ENCODE results near the gene SRSF6.
A peak's percentile ranks its signal among the peaks of the same experiment; 100 is the strongest.
"Not testable (repeated sequence)": the region's sequence is repeated elsewhere in the genome, so short reads cannot be mapped to it uniquely, and the experiment has no call there.

Gene SRSF6

DNA sequence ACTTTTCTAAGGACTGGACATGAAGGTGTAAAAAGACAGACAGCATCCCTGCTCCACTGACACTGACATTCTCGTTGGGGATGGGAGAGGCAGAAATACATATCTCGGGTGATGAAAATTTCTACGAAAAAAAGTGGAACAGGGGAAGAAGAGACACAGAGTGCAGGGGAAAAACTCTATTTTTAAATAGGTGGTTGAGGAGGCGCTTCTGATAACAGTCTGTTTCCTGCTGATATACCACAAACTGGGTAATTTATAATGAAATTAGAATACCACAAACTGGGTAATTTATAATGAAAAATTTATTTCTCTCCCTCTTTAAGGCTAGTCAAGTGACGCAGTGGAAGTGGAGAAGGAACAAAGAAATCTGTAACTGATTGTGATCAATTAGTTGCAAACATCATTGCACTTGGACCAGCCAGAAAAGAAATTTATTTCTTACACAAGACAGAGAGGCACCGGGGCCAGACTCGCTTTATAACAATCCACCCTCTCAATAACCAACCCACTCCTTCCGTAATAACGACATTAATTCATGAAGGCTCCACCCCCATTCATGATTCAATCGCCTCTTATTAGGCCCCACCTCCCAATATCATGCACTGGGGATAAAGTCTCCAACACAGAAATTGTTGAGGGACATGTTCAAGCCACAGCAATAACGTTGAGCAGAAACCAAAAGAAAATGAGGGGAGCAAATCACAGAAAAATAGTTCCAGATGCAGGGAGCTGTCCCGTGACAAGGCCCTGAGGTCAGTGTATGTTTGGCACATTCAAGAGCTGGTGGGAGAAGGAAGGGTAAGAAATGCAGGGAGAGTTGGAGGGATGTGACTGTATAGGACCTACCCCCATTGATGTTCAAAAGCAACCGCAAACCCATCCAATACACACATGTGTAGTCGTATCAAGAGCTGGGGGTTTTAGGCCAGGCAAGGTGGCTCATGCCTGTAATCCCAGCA is 6.6 kb upstream of the SRSF6 start:
- DNase-seq = no peak

DNA sequence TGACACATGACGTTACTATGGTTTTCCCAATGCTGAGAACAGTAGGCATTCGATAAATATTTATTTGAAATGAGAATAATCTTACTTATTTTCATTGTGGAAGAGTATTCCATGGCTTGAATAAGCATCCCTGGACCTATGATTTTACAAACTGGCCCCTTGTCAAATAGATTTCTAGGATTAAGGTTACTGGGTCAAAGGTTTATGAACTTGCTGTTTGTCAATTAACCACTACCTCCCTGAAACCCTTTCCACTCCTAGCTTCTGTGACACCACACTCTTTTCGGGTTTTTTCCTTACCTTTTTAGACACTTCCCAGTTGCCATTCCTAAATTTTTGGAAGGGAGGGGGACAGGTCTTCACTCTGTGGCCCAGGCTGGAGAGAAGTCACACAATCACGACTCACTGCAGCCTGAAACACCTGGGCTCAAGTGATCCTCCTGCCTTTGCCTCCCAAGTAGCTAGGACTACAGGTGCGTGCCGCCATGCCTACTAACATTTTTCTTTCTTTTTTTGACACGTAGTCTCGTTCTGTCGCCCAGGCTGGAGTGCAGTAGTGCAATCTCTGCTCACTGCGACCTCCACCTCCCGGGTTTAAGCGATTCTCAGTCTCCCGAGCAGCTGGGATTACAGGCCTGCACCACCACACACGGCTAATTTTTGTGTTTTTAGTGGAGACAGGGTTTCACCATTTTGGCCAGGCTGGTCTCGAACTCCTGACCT is 5.1 kb upstream of the SRSF6 start:
- DNase-seq = no peak

DNA sequence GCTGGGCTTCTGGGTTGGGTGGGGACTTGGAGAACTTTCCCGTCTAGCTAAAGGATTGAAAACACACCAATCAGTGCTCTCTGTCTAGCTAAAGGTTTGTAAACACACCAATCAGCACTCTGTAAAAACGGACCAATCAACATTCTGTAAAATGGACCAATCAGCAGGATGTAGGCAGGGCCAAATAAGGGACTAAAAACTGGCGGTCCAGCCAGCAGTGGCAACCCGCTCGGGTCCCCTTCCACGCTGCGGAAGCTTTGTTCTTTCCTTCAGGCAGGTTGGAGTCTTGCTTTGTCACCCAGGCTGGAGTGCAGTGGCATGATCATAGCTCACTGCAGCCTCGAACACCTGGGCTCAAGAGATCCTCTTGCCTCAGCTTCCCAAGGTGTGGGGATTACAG is 1.4 kb upstream of the SRSF6 start:
- not testable (repeated sequence) for DNase-seq

DNA sequence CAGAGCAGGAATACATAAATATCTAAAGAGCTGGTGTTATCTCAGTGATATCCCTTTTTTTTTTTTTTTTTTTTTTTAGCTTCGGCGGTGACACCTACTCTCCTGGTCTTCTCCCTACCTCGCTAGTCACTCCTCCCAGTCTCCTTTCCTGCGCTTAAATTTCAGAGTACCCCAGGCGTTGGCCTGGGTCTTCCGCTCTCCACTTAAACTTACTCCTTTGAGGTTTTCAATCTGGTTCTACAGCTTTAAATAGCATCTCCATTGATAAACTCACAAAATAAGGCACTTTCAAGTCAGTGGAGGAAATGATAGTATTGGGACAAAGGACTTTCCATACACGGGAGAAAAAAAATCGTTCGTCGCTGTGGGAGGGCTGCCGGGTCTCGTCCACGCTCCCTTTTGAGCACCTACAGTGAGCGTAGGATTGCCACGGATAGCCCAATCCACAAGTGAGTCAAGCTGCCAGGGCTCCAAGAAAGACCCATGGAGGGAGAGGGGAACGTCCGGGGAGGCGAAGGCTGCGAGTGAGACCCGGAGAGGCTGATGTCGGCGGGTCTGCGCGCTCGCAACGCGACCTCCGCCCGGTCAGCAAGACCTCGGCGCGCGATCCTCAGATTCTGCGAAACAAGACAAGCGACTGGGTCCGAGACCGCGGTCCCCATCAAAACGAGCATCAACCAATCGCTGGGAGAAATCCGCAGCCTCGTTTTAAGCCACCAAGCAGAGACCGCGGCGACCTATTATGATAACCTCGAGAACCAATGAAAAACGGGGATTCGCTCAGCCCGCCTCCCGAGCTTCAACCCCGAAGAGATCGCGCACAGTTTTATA is 672 bp upstream of the SRSF6 start:
- DNase-seq = peak; percentile 89

DNA sequence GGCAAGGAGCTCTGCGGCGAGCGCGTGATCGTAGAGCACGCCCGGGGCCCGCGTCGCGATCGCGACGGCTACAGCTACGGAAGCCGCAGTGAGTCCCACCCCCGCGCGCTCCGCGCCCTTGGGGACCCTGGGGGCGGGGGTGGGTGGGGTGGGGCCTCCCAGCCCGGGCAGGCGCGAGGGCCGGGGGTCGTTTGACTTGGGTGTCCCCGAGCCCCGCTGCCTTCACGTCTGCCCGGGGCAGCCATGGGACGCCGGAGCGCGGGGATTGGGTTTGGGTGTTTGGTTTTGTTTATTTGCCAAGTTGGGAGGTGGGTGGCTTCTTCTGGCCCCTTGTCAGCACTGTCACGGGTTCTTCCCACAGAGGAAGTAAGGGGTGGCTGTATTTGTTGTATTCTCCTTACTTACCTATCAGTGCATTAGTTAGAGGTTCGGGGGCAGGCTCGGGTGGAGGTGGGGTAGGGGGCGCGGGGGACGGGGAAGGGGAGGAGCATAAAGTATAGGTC is 777 bp downstream of the SRSF6 start:
- peak; percentile 40 for DNase-seq

DNA sequence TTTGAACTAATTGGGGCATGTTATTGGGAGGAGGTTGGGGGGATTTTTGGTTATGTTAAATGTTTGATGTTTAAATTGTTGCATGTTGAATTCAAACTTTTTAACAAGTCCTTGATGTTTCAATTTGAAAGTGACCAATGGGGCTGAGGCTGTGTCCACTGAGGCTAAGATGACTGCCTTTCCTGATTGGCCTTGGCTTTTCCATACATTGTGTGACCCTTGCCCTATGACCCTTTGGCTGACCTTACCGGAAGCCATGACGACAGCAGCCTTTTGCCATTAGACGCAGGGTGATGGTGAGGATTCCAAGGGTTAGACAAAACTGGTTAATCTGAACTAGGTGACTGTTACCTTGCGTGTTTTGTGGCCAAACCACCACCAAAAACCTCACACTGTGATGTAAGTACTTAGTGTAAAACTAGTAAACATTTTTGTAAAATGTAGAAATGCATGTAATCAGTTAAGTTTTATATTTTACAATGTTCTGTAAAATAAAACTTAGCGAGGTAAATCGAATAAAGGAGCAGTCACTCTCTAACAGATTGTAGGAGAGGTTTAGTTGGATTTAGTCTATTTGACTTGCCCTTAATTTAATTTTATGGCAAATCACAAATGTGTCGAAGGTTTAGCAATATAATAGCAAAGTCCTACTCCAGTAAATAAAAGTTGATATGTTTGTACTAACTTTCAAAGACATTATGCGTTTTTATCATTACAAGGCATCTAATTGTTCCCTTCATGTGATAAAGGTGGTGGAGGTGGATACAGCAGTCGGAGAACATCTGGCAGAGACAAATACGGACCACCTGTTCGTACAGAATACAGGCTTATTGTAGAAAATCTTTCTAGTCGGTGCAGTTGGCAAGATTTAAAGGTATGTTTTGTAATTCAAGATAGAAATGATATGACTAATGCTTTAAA is 1.6 kb downstream of the SRSF6 start:
- peak; percentile 26 for DNase-seq

DNA sequence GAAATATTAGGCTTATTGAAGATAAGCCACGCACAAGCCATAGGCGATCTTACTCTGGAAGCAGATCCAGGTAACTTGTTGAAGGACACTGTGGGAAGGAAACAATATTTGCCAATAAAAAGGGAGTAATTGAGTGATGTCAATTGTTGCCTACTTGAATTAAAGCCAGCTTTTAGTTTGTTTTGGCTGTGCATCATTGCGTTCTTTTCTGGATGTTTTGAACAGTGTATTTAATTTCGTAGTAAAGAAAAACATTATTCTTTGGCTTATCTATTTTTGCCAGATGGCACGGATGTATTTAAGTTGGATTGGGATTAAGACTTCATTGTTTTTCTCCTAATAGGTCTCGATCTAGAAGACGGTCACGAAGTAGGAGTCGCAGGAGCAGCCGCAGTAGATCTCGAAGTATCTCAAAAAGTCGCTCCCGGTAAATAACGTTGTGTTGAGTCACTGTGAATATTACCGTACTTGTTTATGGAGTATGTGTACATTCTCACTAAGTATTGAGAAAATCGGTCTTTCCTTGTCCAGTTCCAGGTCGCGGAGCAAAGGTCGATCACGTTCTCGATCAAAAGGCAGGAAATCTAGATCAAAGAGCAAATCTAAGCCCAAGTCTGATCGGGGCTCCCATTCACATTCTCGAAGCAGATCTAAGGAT is 2.6 kb downstream of the SRSF6 start:
- DNase-seq = no peak

DNA sequence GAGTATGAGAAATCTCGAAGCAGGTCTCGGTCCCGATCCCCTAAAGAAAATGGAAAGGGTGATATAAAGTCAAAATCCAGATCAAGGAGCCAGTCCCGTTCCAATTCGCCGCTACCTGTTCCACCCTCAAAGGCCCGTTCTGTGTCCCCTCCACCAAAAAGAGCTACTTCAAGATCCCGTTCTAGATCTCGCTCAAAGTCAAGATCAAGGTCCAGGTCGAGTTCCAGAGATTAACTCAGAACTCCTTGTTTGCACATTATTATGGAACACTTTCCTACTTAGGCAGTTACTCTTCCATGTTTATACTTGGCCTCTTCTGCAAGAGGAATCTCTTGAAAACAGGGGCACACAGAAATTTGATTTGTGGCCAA is 3.1 kb downstream of the SRSF6 start:
- no peak for DNase-seq

DNA sequence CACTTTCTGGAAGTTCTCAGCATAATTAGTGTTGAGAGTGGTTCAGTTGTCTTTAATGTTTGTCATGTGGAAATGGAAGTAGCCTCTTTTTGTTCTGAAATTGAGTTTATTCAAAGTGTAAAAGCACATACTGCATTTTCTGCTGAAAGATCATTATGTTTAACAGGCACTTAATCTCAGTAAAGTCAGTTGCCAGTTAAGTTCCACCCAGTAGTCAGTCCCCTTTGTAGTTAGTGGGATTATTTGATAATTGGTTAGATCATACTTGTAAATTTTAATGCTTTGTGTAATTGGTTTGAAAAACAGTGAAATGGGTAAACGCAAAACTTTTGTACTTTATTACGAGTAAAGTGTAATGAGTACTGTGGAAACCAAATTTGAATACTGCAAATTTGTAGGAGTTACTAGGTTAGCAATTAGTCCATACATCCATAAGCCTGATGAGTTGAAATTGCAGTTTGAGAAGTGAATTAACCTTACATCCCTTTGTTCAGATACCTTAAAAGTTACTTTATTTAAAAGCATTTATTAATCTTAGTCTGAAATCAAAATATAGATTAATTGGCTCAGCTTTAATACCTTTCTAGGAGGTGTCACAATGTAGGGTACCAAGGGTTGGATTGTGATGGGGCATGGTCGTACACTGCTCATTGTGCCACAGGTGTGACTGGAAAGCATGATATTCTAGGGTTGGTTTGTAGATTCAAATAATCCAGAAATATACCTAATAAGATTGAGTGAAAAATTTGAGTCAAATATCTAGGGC is 4.4 kb downstream of the SRSF6 start:
- DNase-seq = no peak

DNA sequence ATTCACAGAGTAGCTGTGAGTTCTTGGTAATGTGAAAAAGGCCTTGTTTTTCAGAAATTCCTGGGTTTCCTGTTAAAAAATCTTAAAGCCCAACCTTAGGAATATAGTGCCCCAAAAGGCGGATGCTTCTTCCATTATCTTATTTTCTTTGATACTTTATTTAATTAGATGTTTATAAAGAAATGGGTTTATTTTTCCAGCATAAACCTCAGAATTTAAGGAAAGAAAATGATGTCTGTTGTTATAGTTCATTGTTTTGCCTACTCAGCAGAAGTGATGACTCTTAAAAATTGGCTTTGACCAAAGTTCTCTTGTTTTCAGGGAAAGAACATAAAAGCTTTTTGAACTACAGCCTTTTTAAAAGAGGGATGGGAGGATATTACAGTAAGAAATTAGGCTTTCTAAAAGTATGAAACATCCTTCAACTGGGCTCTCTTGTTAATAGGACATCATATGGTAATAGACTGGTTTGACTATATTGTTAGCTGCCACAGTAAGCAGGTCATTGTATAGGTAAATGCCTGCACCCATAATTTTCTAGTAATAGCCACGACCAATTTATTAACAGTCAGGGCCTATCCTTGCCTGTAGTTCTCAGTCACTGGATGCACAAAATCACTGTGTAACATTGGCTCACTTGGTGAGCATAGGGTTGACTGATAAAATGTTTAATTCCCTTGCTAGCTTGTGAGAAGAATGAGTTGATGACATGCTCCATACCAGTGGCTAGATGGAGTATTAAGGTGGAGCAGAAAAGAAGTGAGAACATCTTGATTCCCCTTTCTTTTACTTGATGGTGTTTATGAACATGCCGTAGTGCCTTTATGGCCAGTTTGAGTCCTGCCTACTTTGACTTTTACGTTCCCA is 5.2 kb downstream of the SRSF6 start:
- no peak for DNase-seq

DNA sequence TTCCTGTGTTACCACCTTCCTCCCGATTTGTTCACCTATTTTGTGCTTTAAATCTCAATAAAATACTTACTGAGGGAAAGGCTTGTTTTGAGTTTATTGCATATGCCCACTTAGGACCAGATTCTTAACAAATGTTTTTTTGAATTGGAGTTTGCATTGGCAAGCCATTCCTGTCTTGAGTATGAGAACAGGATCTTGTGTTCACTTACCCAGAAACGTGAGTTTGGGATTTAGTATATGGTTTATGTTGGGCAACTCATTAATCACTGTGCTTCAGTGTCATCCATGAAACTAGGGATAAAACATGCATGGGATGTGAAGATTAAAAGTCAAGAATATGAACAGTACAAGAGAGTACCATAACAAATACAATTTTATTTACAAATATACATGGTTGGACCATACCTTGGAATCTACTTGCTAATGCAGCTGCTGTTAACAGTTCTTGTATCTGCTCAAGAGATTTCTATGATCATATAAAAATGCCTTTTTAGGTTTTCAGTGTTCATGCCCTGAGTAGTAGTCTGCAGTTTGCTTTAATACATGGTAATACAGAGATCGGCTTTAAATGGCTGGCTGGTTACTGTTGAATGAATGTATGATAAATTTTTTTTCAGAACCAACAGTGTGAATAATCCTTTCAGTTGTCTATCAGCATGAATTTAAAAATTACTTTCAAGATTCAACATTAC is 6.0 kb downstream of the SRSF6 start:
- DNase-seq = no peak

DNA sequence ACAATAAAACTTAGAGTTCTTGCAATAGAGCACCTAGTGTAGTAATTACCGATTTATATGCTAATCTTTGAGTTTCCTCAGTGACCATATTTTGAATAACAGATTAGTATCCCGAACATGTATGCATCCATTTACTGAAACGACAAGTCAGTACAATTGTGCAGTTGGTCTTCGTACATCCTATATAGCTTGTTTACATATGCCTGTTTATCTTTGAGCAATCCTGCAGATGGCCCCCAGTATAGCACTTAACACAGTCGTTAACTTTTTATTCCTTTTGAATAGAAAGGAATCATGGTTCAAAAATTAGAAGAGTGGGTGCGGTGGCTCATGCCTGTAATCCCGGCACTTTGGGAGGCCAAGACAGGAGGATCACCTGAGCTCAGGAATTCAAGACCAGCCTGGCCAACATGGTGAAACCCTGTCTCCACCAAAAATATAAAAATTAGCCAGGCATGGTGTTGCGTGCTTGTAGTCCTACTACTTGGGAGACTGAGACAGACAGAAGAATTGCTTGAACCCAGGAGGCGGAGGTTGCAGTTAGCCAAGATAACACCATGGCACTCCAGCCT is 6.6 kb downstream of the SRSF6 start:
- no peak for DNase-seq

DNA sequence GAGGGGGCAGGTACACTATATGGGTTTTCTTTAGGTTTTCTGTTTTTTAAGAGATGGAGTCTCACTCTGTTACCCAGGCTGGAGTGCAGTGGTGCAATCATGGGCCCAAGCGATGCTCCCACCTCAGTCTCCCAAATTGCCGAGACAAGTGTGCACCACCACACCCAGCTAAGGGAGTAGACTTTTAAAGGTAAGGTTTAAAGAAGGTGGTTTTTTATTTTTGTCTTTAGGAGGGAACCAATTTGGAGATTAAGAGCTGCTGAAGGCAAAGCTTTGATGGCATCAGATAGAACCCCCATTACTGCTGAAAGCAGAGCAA is 7.9 kb downstream of the SRSF6 start:
- DNase-seq = no peak

DNA sequence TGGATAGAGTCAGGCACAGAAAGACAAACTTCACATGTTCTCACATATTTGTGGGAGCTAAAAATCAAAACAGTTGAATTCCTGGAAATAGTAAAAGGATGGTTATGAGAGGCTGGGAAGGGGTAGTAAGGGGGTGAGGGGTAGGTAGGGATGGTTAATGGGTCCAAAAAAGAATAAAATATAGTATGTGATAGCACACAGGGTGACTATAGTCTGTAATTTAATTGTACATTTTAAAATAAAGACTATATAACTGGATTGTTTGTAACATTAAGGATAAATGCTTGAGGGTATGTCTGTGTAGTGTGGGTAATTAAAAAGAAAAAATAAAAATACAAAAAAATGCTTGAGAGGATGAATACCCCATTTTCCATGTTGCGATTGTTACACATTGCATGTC is 9.9 kb downstream of the SRSF6 start:
- no peak for DNase-seq

DNA sequence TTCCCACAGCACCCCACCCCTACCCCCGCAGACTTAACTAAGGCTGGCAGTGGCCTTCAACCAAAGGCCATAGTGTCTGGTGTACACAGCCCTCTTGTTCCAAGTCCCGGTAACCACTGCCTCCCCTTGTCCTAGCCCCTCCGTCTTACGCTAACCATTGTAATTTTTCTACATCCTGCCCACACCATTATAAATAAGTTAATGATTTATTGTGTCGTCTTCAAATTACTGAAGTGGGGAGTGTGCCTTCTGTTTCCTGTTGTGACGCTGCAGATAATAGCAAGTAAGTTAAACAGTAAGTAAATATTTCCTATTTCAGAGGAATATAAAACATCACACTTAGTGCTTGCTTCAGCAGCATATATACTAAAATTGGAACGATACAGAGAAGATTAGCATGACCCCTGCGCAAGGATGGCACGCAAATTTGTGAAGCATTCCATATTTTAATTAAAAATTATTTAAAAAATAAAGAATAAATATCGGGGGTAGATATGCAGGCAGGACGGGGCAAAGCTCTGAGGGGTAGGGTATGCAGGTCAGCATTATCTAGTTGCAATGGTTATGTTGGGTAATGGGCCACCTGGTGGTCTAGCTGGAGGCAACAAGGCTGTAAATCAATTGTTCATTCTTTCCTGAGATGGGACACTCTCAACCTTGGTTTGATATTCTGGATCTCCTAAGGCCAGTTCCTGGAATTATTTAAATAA is 15.1 kb downstream of the SRSF6 start:
- no peak for DNase-seq

DNA sequence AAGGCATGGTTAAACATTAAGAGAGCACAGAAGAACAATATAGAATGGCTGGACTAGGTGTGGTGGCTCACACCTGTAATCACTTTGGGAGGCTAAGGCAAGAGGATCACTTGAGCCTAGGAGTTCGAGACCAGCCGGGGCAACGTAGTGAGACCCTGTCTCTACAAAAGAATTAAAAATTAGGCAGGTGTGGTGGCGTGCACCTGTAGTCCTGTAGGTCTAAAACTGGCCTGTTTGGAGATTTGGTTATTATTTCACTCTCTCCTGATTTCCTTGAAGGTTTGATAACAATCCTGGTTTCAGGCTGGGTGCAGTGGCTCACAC is 15.6 kb downstream of the SRSF6 start:
- DNase-seq = no peak

DNA sequence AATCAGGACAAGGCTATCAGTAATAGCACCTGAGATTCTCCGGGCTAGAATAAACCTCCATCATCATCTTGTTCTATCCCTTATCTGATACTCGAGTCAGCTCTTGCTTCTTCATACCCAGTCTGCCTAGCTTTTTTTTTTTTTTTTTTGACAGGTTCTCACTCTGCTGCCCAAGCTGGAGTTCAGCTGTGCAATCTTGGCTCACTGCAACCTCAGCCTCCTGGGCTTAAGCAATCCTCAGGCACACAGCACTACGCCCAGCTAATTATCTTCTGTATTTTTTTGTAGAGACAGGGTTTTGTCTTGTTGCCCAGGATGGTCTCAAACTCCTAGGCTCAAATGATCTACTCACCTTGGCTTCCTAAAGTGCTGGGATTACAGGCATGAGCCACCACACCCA is 19.5 kb downstream of the SRSF6 start:
- no peak for DNase-seq

DNA sequence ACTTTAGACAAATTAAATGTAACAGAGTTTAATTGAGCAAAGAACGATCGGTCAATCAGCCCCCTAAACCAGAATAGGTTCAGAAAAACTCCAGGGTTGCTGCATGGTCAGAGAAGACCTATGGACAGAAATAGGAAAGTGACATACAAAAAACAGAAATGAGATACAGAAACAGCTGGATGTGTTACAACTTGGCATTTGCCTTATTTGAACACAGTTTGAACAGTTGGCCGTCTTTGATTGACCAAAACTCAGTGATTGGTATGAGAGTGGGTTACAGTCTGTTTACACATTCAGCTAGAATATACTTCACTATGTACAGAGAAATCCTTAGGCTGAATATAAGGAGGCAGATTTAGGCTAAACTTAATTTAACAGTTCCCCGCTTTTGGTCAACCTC is 19.9 kb downstream of the SRSF6 start:
- DNase-seq = no peak

All from CD4-positive, alpha-beta T cell treated with Interleukin-12 subunit alpha and Interleukin-12 subunit beta, for 1 hour (primary cell).